RWPE1 (cell line): ENCODE data around the gene CELF4.

Source experiments
- CTCF ChIA-PET: fragments of 350-600 bp; sonication (Branson Sonifier 250); formaldehyde crosslinking; extraction: SDS; loops from one replicate; lab custom pipeline; 2021; lab: Yijun Ruan, JAX
- POLR2A ChIA-PET: fragments of 400-600 bp; formaldehyde crosslinking; extraction: SDS; loops from one replicate; lab custom pipeline; 2020; ENCODE audit warnings: antibody characterized with exemption; ENCODE audit not compliant: low non-redundant PET; lab: Yijun Ruan, JAX
- DNase-seq: peaks from one replicate; pipeline ENCODE4 v3.0.0; 2012; ENCODE audit warnings: low spot score
- H3K27ac ChIP-seq: fragments of 450-650 bp; 2 replicates; pipeline ENCODE4 v1.5.1; 2017
- CTCF ChIP-seq: fragments of 450-650 bp; conservative IDR thresholded peaks from 2 replicates; pipeline ENCODE4 v1.5.1; 2017; ENCODE audit warnings: low read depth, mild to moderate bottlenecking

Gene CELF4

GRCh38 chr18:37287601-37288000 is 278.0 kb downstream of the CELF4 start:
- ChIA-PET CTCF (no interaction called here), POLR2A (no interaction called here)
- DNase-seq, result no peak
- no peak for TF ChIP-seq CTCF
- H3K27ac ChIP-seq, result no peak overlapping the region

DNA sequence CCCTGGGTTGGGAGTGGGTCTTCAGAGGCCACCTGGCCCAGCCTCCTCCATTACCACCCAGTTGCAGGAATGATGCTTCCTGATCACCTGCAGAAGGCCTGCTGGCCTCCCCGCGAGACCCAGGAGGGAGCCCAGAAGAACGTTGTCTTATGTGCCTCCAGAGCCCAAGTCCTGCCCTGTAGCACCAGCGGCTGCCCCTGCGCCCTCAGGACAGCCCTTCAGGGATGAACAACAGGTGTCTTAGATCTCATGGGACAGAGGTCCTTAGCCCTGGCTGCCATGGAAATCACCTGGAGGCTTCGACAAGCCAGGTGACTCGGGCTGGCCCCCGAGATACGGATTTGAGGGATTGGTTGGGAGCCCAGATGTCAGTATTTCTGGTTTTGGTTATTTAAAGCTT is 278.8 kb downstream of the CELF4 start:
- DNase-seq, result no peak
- ChIA-PET CTCF (no interaction called here), POLR2A (no interaction called here)
- no peak for TF ChIP-seq CTCF
- no peak overlapping the region for H3K27ac ChIP-seq

DNA sequence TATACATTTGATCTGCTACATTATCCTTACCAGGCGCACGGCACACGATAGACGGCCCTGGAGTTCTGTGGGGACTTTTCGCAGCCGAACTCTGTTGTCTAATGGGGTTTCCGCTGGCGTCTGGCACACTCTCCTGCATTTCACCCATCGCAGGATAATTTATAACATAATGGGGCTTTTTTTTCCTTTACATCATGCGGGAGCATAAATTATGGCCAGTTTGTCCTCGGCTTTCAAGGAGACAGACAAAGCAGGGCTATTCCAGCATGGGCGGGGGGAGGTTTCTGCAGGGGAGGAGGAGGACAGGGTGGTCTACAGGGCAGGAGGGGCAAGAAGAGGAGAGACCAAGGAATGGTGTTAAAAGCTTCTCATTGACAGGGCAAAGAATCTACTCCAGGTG is 279.8 kb downstream of the CELF4 start:
- no peak for TF ChIP-seq CTCF
- ChIA-PET CTCF (no interaction called here), POLR2A (no interaction called here)
- DNase-seq, result no peak
- H3K27ac ChIP-seq, result no peak overlapping the region

DNA sequence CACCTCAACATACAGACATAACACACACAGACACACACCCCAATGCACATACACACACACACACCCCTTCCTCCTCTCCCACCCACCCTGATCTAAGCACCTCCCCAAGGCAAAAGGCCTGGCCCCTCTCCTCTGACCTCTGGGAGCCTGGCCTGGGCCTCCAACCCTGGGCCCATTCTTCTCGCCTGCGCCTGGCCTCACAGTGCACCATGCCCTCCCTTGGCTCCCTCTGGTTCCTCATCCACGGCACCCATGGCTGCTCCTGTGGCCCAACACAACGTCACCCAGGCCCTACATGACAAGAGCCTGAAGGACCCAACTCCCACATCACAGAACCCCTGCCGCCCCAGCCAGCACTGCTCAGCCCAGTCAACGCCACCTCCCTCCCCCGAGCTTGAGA is 281.3 kb downstream of the CELF4 start:
- ChIA-PET CTCF (no interaction called here), POLR2A (no interaction called here)
- no peak for DNase-seq
- TF ChIP-seq CTCF, result no peak
- H3K27ac ChIP-seq, result no peak overlapping the region

DNA sequence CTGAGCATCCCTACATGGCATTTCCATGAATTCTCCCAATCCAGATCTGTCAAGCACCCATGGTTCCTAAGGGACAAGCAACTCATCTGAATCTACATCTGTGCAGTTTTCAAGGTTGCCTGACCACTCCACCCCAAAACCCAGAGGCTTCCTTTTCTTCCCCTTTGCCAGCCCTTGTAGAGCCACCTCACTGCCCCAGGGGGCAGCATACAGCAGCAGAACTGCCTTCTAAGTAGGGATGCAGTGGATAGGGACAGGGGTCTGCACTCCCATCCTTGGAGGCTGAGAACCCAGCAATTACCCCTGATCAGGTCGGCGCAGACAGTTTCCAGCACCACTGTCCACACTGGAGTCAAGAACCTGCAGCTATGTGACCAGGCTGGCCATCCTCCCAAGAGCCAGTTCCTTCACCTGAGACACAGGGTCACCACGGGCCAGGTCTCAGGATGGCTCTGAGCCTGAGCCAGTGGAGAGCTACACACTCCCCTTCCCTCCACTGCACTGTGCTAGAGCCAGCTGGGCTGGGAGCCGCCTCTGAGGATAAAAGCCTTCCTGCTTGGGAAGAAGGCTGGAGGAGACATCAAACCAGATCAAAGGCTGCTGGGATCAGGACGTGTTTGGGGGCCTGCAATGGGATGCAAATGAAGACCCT is 283.1 kb downstream of the CELF4 start:
- ChIA-PET CTCF (no interaction called here), POLR2A (interaction anchor here (0.7 kb wide), 1 partner anchor 19 kb away, joined by 3 read pairs; no protein-coding TSS in a partner anchor)
- no peak overlapping the region for H3K27ac ChIP-seq
- TF ChIP-seq CTCF, result no peak
- no peak for DNase-seq

GRCh38 chr18:37280701-37281393 is 284.8 kb downstream of the CELF4 start:
- no peak for TF ChIP-seq CTCF
- ChIA-PET POLR2A (no interaction called here), CTCF (no interaction called here)
- H3K27ac ChIP-seq, result no peak overlapping the region
- DNase-seq, result no peak
